HepG2 (cell line): ENCODE data around the gene IFIT1. TPM values are rescaled to one million over a fixed set of nuclear protein-coding genes. Genes with fewer than 3 reads are reported as not detected.

Experiments
- ATAC-seq: fragments of 200-7000 bp; cut with Tn5 transposase; 3 replicates; pipeline ENCODE4 v1.9.1; 2020; ENCODE audit warnings: mild to moderate bottlenecking, moderate library complexity
- BruUV-seq: library from RNA; stranded (reverse); fragments of 400-500 nt; replicated peaks from 2 replicates; lab custom pipeline; 2021; lab: Mats Ljungman, UMichigan
- CTCF ChIA-PET: fragments of 300-600 bp; formaldehyde crosslinking; extraction: SDS; loops from one replicate; lab custom pipeline; 2021; ENCODE audit warnings: low total read pairs, inconsistent platforms, low intra/inter-chr PET ratio; lab: Yijun Ruan, JAX
- POLR2A ChIA-PET: fragments of 350-600 bp; sonication (Branson Sonifier 250); formaldehyde crosslinking; loops from one replicate; lab custom pipeline; 2020; ENCODE audit warnings: antibody characterized with exemption, inconsistent platforms; lab: Yijun Ruan, JAX
- DNase-seq: peaks from one replicate; pipeline ENCODE4 v3.0.0-alpha.2; 2015; ENCODE audit warnings: low spot score
- FAIRE-seq: peaks from 3 replicates; lab custom pipeline; 2011; peaks lifted over from hg19 to GRCh38; lab: Jason Lieb, UNC
- H2AFZ ChIP-seq: one replicate; pipeline ENCODE4 v1.6.1; 2011; ENCODE audit warnings: low read length, inconsistent platforms
- H3K27ac ChIP-seq: fragments of 300-600 bp; 3 replicates; pipeline ENCODE4 v1.8.0; 2011; ENCODE audit warnings: mixed run types, mild to moderate bottlenecking, mixed read lengths, low read length, inconsistent platforms; ENCODE audit not compliant: insufficient read depth; ENCODE audit errors: extremely low read length
- H3K27me3 ChIP-seq, 2 experiments: fragments of 200-600 bp in 1 of 2; 2 replicates in 1 of 2; 3 replicates in 1 of 2; pipeline versions ENCODE4 v1.6.0 to v1.8.0; 2011; ENCODE audit warnings: low read length in 2 of 2, mild to moderate bottlenecking in 2 of 2, moderate library complexity in 2 of 2, inconsistent platforms in 1 of 2; ENCODE audit not compliant: insufficient read depth in 2 of 2, control insufficient read depth in 1 of 2
- H3K36me3 ChIP-seq, 2 experiments: fragments of 200-600 bp in 1 of 2; replicated peaks in 1 of 2; 2 replicates in 1 of 2; 3 replicates in 1 of 2; pipeline versions ENCODE4 v1.5.1 to v1.8.0; 2011; ENCODE audit warnings: low read length in 2 of 2, inconsistent platforms in 1 of 2; ENCODE audit not compliant: insufficient read depth in 2 of 2, control insufficient read depth in 1 of 2
- H3K4me1 ChIP-seq: 2 replicates; pipeline ENCODE4 v1.5.1; 2012; ENCODE audit warnings: low read length, inconsistent platforms; ENCODE audit not compliant: insufficient read depth
- H3K4me2 ChIP-seq: 2 replicates; pipeline ENCODE4 v1.6.0; 2011; ENCODE audit warnings: low read depth, low read length, inconsistent platforms
- H3K4me3 ChIP-seq, 3 experiments: fragments of 200-600 bp in 1 of 3; sonication (generic), shearing (Covaris generic) in 1 of 3; replicated peaks in 1 of 3; 2 replicates each; pipeline ENCODE4 v1.5.1; 2011 to 2016; ENCODE audit warnings: low read length in 3 of 3, inconsistent platforms in 2 of 3, low read depth in 2 of 3, mild to moderate bottlenecking in 2 of 3, control low read depth in 1 of 3, mixed read lengths in 1 of 3; ENCODE audit not compliant: insufficient read depth in 1 of 3
- H3K79me2 ChIP-seq: one replicate; pipeline ENCODE4 v1.6.1; 2011; ENCODE audit warnings: low read length, inconsistent platforms; ENCODE audit not compliant: insufficient read depth
- H3K9ac ChIP-seq: 2 replicates; pipeline ENCODE4 v1.6.0; 2011; ENCODE audit warnings: mild to moderate bottlenecking, low read depth, low read length, inconsistent platforms; ENCODE audit not compliant: insufficient read depth
- H3K9me3 ChIP-seq: 2 replicates; pipeline ENCODE4 v1.5.1; 2012; ENCODE audit warnings: mild to moderate bottlenecking, low read length
- H4K20me1 ChIP-seq: 2 replicates; pipeline ENCODE4 v1.6.0; 2011; ENCODE audit warnings: inconsistent platforms, mild to moderate bottlenecking, low read length, moderate library complexity; ENCODE audit not compliant: insufficient read depth
- BRD4 ChIP-seq: sonication (generic); formaldehyde crosslinking; IDR thresholded peaks from 2 replicates; pipeline ENCODE4 v1.4.0; 2020; ENCODE audit warnings: missing genetic modification reagents
- HMGXB3 ChIP-seq: sonication (generic); formaldehyde crosslinking; IDR thresholded peaks from 2 replicates; pipeline ENCODE4 v1.4.0; 2020; ENCODE audit warnings: missing genetic modification reagents, borderline replicate concordance
- KAT2B ChIP-seq: fragments of 150-350 bp; IDR thresholded peaks from 2 replicates; pipeline ENCODE4 v1.6.1; 2014; ENCODE audit warnings: low read depth, low read length, borderline replicate concordance
- KLF12 ChIP-seq: sonication (generic); formaldehyde crosslinking; IDR thresholded peaks from 2 replicates; pipeline ENCODE4 v1.4.0; 2020; ENCODE audit warnings: missing genetic modification reagents, borderline replicate concordance
- MTA1 ChIP-seq: sonication (generic); formaldehyde crosslinking; IDR thresholded peaks from 2 replicates; pipeline ENCODE4 v1.4.0; 2020; ENCODE audit warnings: missing genetic modification reagents, mild to moderate bottlenecking, borderline replicate concordance
- PRDM10 ChIP-seq: sonication (generic); formaldehyde crosslinking; IDR thresholded peaks from 2 replicates; pipeline ENCODE4 v1.4.0; 2020; ENCODE audit warnings: low read depth, missing genetic modification reagents
- SALL1 ChIP-seq: sonication (generic); formaldehyde crosslinking; IDR thresholded peaks from 2 replicates; pipeline ENCODE4 v1.8.0; 2022; ENCODE audit warnings: mild to moderate bottlenecking, missing genetic modification reagents
- STAG1 ChIP-seq: sonication (generic); formaldehyde crosslinking; IDR thresholded peaks from 2 replicates; pipeline ENCODE4 v1.4.0; 2020; ENCODE audit warnings: missing genetic modification reagents
- TGIF2 ChIP-seq: IDR thresholded peaks from 2 replicates; pipeline ENCODE4 v1.6.1; 2016; ENCODE audit warnings: control low read depth, missing compliant biosample characterization
- ZBTB1 ChIP-seq: sonication (generic); formaldehyde crosslinking; IDR thresholded peaks from 2 replicates; pipeline ENCODE4 v1.4.0; 2020; ENCODE audit warnings: missing genetic modification reagents, borderline replicate concordance
- ZBTB8A ChIP-seq: sonication (generic); formaldehyde crosslinking; IDR thresholded peaks from 2 replicates; pipeline ENCODE4 v1.4.0; 2020; ENCODE audit warnings: mild to moderate bottlenecking, low read depth, missing genetic modification reagents, borderline replicate concordance
- ZMYM4 ChIP-seq: sonication (generic); formaldehyde crosslinking; IDR thresholded peaks from 2 replicates; pipeline ENCODE4 v1.8.1; 2023; ENCODE audit warnings: mild to moderate bottlenecking, missing genetic modification reagents
- ZNF639 ChIP-seq: conservative IDR thresholded peaks from 2 replicates; pipeline ENCODE4 v1.6.1; 2018; ENCODE audit warnings: missing genetic modification reagents
- ZNF784 ChIP-seq: sonication (generic); formaldehyde crosslinking; IDR thresholded peaks from 2 replicates; pipeline ENCODE4 v1.5.1; 2020; ENCODE audit warnings: missing genetic modification reagents, mild to moderate bottlenecking, borderline replicate concordance
- WGBS: methylation state at CpG from one replicate; pipeline ENCODE4 v1.1.6; 2017; ENCODE audit warnings: low lambda C conversion rate; 5-methylcytosine and 5-hydroxymethylcytosine counted together
- in situ Hi-C: cut with HindIII; loops from 2 replicates; pipeline ENCODE4 v1.10.0; 2017; ENCODE audit warnings: low pct_unique_long_range_greater_than_20kb; ENCODE audit not compliant: extremely low pct_ligation_motif_present
- intact Hi-C: fragments of 100-400 bp; cut with micrococcal nuclease; formaldehyde crosslinking; loops from one replicate; pipeline ENCODE4 v1.10.0; 2022; ENCODE audit not compliant: unreplicated experiment
- polyA plus RNA-seq, 8 experiments: library from polyadenylated mRNA; depleted of rRNA in 3 of 8; stranded (reverse) in 7 of 8; unstranded in 1 of 8; fragments of >200 nt; fragmentation: Illumina TruSeq in 4 of 8; extraction: Trizol in 4 of 8; gene quantifications; 2 replicates each; pipeline versions ENCODE4 v1.2.1 to v1.2.3, GENCODE V29; 2011 to 2016; ENCODE audit warnings: low read depth in 4 of 8, missing spikeins in 1 of 8, mixed read lengths in 1 of 8; ENCODE audit not compliant: insufficient read depth in 1 of 8
- total RNA-seq, 5 experiments: library from RNA; depleted of rRNA; stranded (reverse); fragments of >200 nt; fragmentation: Illumina TruSeq; extraction: Trizol; gene quantifications; 2 replicates each; pipeline ENCODE4 v1.2.3, GENCODE V29; 2016; ENCODE audit warnings: low read depth in 1 of 5

Gene IFIT1
- total and polyA plus RNA-seq, 2 of the 13 experiments (the other 11 are each of a cell fraction or from before 2014, with no cell fraction given) = 1.5 to 5.5 TPM

GRCh38 chr10:89416465-89416864 is 24.0 kb downstream of the IFIT1 start (continued):
- TF ChIP-seq HMGXB3 (CRISPR knock-in tag) = no peak
- TF ChIP-seq KAT2B = no peak
- TF ChIP-seq PRDM10 (CRISPR knock-in tag) = no peak

GRCh38 chr10:89419548-89419947 is 27.1 kb downstream of the IFIT1 start:
- Histone ChIP-seq H2AFZ (no peak overlapping the region), H3K4me3 (no peak overlapping the region), H3K4me1 (peaks cover 18% of the 10 kb centered on the region), H3K27ac (no peak overlapping the region), H3K79me2 (peaks cover 2% of the 10 kb centered on the region), H3K9ac (no peak overlapping the region), H3K9me3 (no peaks in the 10 kb centered on the region), H3K27me3 (no peaks in the 10 kb centered on the region), H3K4me2 (no peak overlapping the region), H3K36me3 (peaks cover 0 to 4% of the 10 kb centered on the region in 2 experiments; a peak in 1 of 5 replicates), H4K20me1 (no peaks in the 10 kb centered on the region)
- ChIA-PET POLR2A (interaction anchor here (1.2 kb wide), 1 partner anchor 224 kb away, joined by 3 read pairs; no protein-coding TSS in a partner anchor), CTCF (no interaction called here)
- intact Hi-C loops (no loop called here), in situ Hi-C loops (no loop called here)
- WGBS = 84% methylated on average over 3 of the region's 3 CpGs
- ATAC-seq (no peak), FAIRE-seq (no peak), DNase-seq (no peak)
- BruUV-seq = no TSS peak
- TF ChIP-seq MTA1 (no peak), BRD4 (CRISPR knock-in tag) (no peak), ZMYM4 (CRISPR knock-in tag) (no peak), STAG1 (no peak), ZNF784 (CRISPR knock-in tag) (no peak), TGIF2 (CRISPR knock-in tag) (no peak), ZNF639 (CRISPR knock-in tag) (no peak), ZBTB1 (CRISPR knock-in tag) (no peak), SALL1 (CRISPR knock-in tag) (no peak), ZBTB8A (CRISPR knock-in tag) (no peak), KLF12 (CRISPR knock-in tag) (no peak)
